Ishikawa (cell line): ENCODE measurements around the gene SLC44A2.
A peak's percentile ranks its signal among the peaks of the same experiment; 100 is the strongest.

Experiments
- CEBPB ChIP-seq: IDR thresholded peaks from 2 replicates; pipeline ENCODE4 v1.6.1; 2012
- CREB1 ChIP-seq: IDR thresholded peaks from 2 replicates; pipeline ENCODE4 v1.6.1; 2012; ENCODE audit warnings: low read depth
- EGR1 ChIP-seq: IDR thresholded peaks from 2 replicates; pipeline ENCODE4 v1.6.1; 2012
- EP300 ChIP-seq: IDR thresholded peaks from 2 replicates; pipeline ENCODE4 v1.6.1; 2012; ENCODE audit warnings: borderline replicate concordance
- FOXM1 ChIP-seq: IDR thresholded peaks from 2 replicates; pipeline ENCODE4 v1.6.1; 2012; ENCODE audit warnings: low read depth, borderline replicate concordance
- NFIC ChIP-seq: IDR thresholded peaks from 2 replicates; pipeline ENCODE4 v1.6.1; 2012
- RAD21 ChIP-seq: IDR thresholded peaks from 2 replicates; pipeline ENCODE4 v1.6.1; 2012; ENCODE audit warnings: low read depth
- TAF1 ChIP-seq: IDR thresholded peaks from 2 replicates; pipeline ENCODE4 v1.6.1; 2012; ENCODE audit warnings: low read depth, mild to moderate bottlenecking
- TCF12 ChIP-seq: IDR thresholded peaks from 2 replicates; pipeline ENCODE4 v1.6.1; 2012; ENCODE audit warnings: low read depth
- TEAD4 ChIP-seq: IDR thresholded peaks from 2 replicates; pipeline ENCODE4 v1.6.1; 2012
- YY1 ChIP-seq: IDR thresholded peaks from 2 replicates; pipeline ENCODE4 v1.6.1; 2012; ENCODE audit warnings: low read depth
- ZBTB7A ChIP-seq: IDR thresholded peaks from 2 replicates; pipeline ENCODE4 v1.6.1; 2012; ENCODE audit warnings: low read depth
- TF ChIP-seq, protein P1 (sequence below): IDR thresholded peaks from 2 replicates; pipeline ENCODE4 v1.6.1; 2012
- TF ChIP-seq, protein P2 (sequence below): IDR thresholded peaks from 2 replicates; pipeline ENCODE4 v1.6.1; 2012; ENCODE audit warnings: low read depth, mild to moderate bottlenecking
- TF ChIP-seq, protein P3 (sequence below): IDR thresholded peaks from 2 replicates; pipeline ENCODE4 v1.6.1; 2012

SLC44A2 gene

DNA sequence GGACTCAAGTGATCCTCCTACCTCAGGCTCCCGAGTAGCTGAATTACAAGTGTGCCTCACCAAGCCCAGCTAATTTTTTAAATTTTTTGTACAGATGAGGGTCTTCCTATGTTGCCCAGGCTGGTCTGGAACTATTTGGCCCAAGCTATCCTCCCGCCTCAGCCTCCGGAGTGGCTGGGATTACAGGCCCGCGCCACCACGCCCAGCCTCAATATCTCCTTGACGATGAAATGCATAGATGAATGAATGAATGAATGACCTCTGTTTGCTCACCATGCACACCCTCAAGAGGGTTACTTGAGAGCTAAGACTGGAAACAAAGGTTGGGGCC lies 23.4 kb upstream of the SLC44A2 start:
- TF ChIP-seq CEBPB (no peak), EGR1 (no peak), NFIC (no peak), RAD21 (no peak), TAF1 (no peak), CREB1 (no peak), FOXM1 (no peak), YY1 (no peak), TCF12 (no peak), EP300 (no peak), ZBTB7A (no peak), TEAD4 (no peak)
- TF ChIP-seq, protein P1, sequence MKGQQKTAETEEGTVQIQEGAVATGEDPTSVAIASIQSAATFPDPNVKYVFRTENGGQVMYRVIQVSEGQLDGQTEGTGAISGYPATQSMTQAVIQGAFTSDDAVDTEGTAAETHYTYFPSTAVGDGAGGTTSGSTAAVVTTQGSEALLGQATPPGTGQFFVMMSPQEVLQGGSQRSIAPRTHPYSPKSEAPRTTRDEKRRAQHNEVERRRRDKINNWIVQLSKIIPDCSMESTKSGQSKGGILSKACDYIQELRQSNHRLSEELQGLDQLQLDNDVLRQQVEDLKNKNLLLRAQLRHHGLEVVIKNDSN = no peak
- TF ChIP-seq, protein P2, sequence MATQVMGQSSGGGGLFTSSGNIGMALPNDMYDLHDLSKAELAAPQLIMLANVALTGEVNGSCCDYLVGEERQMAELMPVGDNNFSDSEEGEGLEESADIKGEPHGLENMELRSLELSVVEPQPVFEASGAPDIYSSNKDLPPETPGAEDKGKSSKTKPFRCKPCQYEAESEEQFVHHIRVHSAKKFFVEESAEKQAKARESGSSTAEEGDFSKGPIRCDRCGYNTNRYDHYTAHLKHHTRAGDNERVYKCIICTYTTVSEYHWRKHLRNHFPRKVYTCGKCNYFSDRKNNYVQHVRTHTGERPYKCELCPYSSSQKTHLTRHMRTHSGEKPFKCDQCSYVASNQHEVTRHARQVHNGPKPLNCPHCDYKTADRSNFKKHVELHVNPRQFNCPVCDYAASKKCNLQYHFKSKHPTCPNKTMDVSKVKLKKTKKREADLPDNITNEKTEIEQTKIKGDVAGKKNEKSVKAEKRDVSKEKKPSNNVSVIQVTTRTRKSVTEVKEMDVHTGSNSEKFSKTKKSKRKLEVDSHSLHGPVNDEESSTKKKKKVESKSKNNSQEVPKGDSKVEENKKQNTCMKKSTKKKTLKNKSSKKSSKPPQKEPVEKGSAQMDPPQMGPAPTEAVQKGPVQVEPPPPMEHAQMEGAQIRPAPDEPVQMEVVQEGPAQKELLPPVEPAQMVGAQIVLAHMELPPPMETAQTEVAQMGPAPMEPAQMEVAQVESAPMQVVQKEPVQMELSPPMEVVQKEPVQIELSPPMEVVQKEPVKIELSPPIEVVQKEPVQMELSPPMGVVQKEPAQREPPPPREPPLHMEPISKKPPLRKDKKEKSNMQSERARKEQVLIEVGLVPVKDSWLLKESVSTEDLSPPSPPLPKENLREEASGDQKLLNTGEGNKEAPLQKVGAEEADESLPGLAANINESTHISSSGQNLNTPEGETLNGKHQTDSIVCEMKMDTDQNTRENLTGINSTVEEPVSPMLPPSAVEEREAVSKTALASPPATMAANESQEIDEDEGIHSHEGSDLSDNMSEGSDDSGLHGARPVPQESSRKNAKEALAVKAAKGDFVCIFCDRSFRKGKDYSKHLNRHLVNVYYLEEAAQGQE = no peak
- TF ChIP-seq, protein P3, sequence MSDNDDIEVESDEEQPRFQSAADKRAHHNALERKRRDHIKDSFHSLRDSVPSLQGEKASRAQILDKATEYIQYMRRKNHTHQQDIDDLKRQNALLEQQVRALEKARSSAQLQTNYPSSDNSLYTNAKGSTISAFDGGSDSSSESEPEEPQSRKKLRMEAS = no peak

DNA sequence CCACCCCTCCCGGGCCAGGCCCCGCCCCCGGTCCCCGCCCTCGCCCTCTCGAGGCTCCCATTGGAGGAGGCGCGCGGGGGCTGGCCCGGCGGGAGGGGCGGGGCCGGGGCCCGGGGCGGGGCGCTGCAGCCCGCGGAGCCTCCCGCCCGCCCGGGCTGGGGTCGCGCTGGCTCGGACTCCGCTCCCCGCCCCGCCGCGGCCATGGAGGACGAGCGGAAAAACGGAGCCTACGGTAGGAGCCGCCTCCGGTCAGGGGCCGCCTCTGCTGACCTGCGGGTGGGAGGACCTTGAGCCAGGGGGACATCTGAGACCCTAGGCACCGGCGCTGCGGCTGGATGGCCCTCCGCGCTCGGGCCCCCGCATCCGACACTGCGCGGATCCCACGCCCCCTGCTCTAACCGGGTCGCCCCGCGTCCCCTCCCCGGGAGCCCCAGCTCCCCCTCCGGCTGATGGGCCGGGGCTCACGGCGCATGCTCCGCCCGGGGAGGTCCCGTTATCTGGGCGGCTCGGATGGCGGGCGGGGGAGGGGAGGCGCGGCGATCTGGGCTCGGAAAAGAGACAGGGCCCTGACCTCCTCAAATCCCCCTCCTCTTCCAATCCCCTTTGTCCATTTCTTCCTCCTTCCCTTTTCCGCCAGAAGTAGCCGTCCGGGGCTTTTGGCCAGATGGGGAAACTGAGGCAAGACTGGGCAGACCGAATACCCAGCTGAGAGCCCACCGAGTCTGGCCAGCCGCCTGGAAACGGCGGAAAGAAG lies 22.8 kb upstream of the SLC44A2 start:
- TF ChIP-seq ZBTB7A (peak; percentile 91), EGR1 (no peak), RAD21 (no peak)
- TF ChIP-seq, protein P3 = no peak

DNA sequence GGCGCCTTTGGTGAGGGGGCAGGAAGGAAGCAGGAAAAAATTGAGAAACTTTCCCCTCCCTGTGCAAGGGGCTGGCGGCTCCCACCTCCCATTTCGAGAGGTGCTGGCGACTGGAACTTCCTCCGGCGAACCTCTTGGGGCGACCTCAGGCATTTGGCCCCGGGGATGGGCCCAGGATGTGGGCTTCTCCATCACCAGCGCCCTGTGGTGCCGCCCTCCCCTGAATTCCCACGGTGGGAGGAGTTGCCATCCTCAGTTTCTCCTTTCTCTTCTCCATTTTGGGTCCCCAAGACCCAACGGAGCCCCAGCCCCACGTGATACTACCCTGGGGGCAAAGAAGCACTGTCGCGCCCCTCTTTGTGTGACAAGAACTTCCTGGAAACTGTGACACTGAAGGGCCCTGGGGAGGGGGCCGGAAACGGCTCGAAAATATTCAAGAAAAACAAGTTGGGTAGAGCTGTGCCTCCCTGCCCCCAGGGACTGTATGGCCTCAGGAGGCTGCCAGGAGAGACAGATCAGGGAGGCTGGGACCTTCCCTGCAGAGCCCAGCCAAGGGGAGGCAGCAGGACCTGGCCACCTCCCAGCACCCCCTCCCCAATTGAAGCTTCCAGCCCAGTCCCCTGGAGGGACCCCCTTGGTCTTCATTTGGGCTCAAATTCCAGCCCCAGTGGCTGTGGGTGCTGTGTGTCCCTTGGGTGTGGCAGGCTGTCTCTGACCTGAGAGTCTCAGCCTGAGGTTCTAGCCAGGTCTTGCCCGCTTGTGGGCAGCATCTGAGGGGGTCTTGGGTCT lies 22.1 kb upstream of the SLC44A2 start:
- no peak for TF ChIP-seq EP300

DNA sequence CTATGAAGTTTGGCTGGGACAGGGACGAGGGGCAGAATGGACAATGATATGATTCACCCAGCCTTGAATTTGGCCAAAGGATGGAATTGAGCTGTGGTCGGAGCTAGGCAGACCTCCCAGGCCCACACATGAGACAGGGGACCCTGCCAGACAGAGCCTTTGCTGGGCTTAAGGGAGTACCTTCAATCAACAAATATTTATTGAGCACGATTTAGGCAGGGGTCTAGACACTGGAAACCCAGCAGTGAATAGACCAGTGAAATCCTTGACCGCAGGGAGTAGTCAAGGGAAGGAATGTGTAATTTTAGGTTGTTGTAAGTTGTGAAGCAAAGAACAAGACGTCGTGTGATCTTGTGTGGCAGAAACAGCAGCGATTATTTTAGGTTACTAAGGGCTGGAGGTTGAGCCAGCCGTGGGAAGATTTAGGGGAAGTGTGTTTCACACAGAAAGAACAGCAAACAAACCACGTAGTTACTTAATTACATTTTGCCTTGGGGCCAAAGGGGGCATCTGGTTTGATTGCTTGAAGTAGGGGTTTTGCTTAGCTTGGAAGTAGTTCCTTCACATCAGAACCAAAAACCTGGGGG lies 21.4 kb upstream of the SLC44A2 start:
- TF ChIP-seq EP300 = no peak
- TF ChIP-seq YY1 = no peak
- TF ChIP-seq EGR1 = no peak
- no peak for TF ChIP-seq TEAD4
- TF ChIP-seq, protein P3 = no peak
- TF ChIP-seq NFIC = no peak
- no peak for TF ChIP-seq ZBTB7A
- no peak for TF ChIP-seq CEBPB
- TF ChIP-seq, protein P1 = no peak
- TF ChIP-seq, protein P2 = no peak
- TF ChIP-seq FOXM1 = no peak
- no peak for TF ChIP-seq CREB1

DNA sequence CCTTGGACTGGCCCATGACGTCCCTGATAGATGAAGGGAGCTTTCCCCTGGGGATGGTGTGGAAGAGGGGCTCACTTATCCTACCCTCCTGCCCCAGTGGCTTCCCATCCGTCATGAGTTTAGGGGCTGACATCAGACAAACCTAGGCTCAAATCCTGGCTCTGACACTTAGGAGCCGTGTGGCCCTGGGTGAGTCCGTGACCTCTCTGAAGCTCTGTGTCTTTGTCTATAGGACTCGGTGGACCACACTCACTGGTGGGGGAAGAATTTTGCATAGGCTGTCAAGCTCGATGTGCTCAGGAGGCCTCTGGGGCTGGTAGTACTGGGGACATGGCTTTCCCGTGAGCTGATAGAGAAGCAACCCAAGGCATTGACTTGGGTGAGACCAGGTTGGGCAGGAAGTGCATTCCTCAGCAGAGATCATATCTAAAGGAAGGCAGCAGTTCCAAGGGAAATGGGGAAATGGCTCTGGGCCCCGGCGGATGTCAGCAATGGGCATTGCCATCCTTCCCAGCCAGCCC lies 20.8 kb upstream of the SLC44A2 start:
- TF ChIP-seq, protein P3 = no peak
- no peak for TF ChIP-seq NFIC
- no peak for TF ChIP-seq TEAD4
- TF ChIP-seq CREB1 = no peak
- no peak for TF ChIP-seq EGR1
- TF ChIP-seq, protein P2 = no peak
- no peak for TF ChIP-seq TAF1
- no peak for TF ChIP-seq YY1
- TF ChIP-seq TCF12 = no peak
- no peak for TF ChIP-seq EP300
- TF ChIP-seq CEBPB = no peak
- TF ChIP-seq, protein P1 = no peak
- no peak for TF ChIP-seq RAD21
- no peak for TF ChIP-seq FOXM1
- no peak for TF ChIP-seq ZBTB7A
